GM11168 (cell line): ENCODE measurements around the gene OR4D5.

Source experiments
- in situ Hi-C: fragments of 300-500 bp; cut with MboI; formaldehyde crosslinking; loops from one replicate; pipeline ENCODE4 v1.12.0; 2022; ENCODE audit warnings: low sequenced_read_pairs; ENCODE audit not compliant: unreplicated experiment

OR4D5 gene

GRCh38 chr11:123939317-123939716, at the start of gene OR4D5:
OR4D5 (plus strand) TSS chr11:123939617; CDS start chr11:123939617, 0 bp downstream.
- in situ Hi-C loops = no loop called here

GRCh38 chr11:123892031-123892430, 47.4 kb upstream of the OR4D5 start:
- in situ Hi-C loops = no loop called here

DNA sequence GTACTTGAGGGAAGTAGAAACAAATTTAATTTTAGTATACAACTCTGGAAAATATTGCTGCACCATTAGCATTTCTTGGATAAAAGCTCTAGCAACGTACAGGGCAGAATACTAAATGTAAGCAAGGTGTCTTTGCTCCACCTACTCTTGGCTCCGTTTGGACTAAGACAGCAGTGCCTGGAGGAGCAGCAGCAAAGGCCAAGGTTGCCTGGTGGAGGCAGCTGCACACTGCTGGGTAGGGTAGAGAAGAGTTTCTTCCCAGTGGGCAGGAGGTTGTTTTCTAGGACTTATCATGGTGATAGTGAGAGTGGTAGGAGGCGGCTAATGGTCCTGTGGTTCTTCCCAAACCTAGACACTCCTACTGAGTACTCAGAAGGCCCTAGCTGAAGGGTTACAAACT, 39.6 kb upstream of the OR4D5 start:
- in situ Hi-C loops = no loop called here

DNA sequence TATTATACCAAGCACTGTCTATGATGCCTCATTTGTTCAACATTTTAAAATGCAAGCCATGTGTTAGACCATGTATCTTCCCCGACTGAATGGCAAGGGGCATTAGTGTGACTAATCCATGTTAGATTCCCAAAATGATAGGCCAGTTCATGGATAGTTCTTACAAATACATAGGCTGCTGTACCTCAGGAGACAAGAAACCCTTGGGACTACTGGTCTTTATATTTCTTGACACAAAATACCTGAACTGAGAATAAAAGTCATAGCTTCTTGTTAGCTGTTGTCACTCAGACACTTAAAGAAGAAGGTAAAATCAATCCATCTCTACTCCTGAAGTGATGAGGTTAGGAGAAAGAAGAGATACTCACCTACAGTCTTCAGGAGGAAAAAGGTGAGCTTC, 37.5 kb upstream of the OR4D5 start, which contains the start of gene OR8D4:
Gene OR8D4, plus strand, starts transcription at position 301 of the 400 bp plus-strand sequence. CDS start 4,265 bp downstream, outside the sequence.
- in situ Hi-C loops = no loop called here

DNA sequence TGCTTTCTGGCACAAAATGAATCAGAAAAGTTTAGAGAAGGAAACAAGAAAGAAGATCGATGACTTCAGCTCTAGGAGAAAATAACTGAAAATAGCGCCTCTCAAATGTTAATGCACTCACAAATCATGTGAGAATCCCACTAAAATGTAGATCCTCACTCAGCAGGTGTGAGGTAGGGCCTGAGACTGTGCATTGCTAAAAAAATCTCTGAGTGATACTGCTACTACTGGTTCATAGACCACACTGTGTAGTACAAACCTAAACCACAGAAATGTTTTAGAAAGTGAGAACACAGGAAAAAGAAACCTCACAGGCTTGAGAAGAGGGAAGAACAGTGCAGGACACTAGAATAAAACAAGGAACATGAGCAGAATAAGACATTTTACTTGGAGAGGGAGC, 35.5 kb upstream of the OR4D5 start:
- in situ Hi-C loops = no loop called here

DNA sequence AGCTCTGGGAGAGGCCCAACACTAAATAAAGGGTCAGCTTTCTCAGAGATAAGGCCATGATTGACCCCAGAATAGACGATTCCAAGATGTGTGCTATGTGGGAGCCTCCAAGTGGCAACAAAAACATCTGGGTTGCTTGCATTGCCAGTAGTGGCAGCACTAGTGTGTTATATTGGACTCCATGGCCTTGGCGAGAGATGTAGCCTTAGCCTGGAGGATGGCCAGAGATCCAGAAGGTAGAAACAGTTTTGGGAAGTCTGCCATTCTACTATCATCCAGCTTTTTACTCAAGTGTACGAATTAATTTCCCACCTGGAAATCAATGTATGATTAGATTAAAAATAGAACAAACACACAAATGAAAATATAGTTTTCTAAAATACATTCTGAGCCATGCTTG, 34.5 kb upstream of the OR4D5 start:
- in situ Hi-C loops = no loop called here

GRCh38 chr11:123905826-123906225, 33.6 kb upstream of the OR4D5 start:
- in situ Hi-C loops = no loop called here

- in situ Hi-C loops = no loop called here
Observed at GRCh38 chr11:123920943-123921342, 18.5 kb upstream of the OR4D5 start.

GRCh38 chr11:123924027-123924426, 15.4 kb upstream of the OR4D5 start:
- in situ Hi-C loops = no loop called here

DNA sequence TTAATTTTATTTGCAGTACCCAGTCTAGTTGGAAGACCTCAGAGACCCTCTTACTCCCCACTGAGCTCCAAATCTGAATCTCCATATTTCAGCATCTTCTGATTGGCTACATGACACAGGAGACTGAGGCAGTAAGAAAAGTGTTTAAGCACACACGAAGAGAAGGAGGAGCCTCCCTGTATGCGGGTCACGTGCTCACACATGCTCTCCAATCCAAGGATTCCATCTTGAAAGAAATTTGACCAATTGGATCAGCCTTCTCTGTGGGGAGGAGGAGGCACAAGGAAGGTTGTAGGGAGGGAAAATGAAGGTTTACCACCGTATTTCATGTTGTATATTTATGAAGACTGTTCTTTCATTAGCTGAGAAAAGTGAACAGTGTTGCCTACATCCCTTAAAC, 3.0 kb downstream of the OR4D5 start:
- in situ Hi-C loops = no loop called here

DNA sequence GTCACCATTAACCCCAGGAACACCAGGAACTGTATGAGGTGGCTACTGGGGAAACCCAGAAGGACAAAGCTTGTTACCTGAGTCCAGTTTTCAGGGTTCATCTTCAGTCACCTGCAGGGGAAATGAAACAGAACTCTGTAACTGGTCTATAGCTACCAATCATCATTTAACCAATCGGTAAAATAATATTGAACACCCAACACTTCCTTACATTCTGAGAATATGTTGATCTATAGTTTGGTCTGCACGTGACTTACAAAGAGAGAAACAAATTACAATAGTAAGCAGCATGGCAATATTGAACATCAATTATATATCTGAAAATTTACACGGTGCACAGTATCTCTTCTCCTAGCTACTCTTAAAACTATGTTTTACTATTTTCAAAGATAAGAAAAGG, 4.3 kb downstream of the OR4D5 start, which contains the start of gene OR6T1:
Gene OR6T1, minus strand, starts transcription at position 101 of the 400 bp plus-strand sequence. Its CDS starts 0 bp downstream, at position 101.
- in situ Hi-C loops = no loop called here

DNA sequence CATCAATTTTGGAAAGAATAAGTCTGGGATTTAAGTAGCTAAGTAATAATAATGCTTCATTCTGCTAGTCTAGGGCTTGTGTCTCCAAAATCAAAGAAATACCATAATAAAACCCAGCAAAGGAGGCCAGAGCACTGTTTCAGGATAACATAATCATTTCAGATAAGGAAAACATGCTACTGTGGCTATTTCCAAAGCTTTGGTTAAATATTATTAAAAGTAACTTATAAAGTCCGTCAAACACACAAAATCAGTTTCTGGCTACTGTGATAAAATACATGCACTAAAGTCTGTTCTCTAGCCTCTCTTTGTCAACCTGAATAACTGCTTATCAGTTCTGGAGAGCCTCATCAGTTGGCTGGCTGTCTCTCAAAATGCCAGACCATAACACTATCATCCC, 5.7 kb downstream of the OR4D5 start:
- in situ Hi-C loops = no loop called here

GRCh38 chr11:123956752-123957151, 17.3 kb downstream of the OR4D5 start:
- in situ Hi-C loops = no loop called here

- in situ Hi-C loops = no loop called here
Observed at GRCh38 chr11:123973816-123974215, 34.4 kb downstream of the OR4D5 start.

GRCh38 chr11:123976770-123977560, 37.5 kb downstream of the OR4D5 start:
- in situ Hi-C loops = no loop called here

GRCh38 chr11:123977731-123978347, 38.4 kb downstream of the OR4D5 start, which contains the start of gene OR10S1:
OR10S1 (minus strand) TSS chr11:123977781; CDS start chr11:123977664, 117 bp downstream.
- in situ Hi-C loops = no loop called here

GRCh38 chr11:123979311-123979710, 39.9 kb downstream of the OR4D5 start:
- in situ Hi-C loops = no loop called here
